Measurements from ENCODE around the gene RNF208.

RNF208 gene

GRCh38 chr9:137172901-137173795 lies 48.9 kb downstream of the RNF208 start:
- no peak for DNase-seq

GRCh38 chr9:137171149-137171900 lies 50.7 kb downstream of the RNF208 start:
- DNase-seq, result no peak

GRCh38 chr9:137170486-137171148 lies 51.4 kb downstream of the RNF208 start:
- no peak for DNase-seq
